Measurements from ENCODE around the gene MTG1.
A peak's percentile ranks its signal among the peaks of the same experiment; 100 is the strongest.
"Not testable (repeated sequence)": the region's sequence is repeated elsewhere in the genome, so short reads cannot be mapped to it uniquely, and the experiment has no call there.

The MTG1 gene

DNA sequence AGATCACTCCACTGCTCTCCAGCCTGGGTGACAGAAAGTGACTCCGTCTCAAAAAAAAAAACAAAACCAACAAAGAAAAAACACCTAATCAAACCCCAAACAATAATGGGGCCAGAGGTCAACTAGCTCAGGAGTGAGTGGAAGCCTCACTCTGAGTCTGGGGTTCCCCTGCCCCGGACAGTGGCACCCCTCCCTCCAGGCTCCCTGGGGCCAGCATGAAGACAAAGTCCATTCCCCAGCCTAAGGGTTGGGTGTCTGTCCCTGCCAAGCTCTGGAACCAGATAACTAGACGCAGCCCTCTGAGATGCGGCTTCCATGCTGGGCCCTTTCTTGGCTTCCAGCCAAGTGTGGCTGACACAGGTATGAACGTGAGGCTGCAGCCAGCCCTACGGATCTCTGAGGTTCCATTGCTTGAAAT is 34.4 kb upstream of the MTG1 start:
- DNase-seq: peak; percentile 29

GRCh38 chr10:133359972-133360610 is 33.9 kb upstream of the MTG1 start:
- no peak for DNase-seq

GRCh38 chr10:133361227-133361626 is 32.7 kb upstream of the MTG1 start:
- DNase-seq: no peak

GRCh38 chr10:133361773-133362441 is 32.0 kb upstream of the MTG1 start:
- no peak for DNase-seq

DNA sequence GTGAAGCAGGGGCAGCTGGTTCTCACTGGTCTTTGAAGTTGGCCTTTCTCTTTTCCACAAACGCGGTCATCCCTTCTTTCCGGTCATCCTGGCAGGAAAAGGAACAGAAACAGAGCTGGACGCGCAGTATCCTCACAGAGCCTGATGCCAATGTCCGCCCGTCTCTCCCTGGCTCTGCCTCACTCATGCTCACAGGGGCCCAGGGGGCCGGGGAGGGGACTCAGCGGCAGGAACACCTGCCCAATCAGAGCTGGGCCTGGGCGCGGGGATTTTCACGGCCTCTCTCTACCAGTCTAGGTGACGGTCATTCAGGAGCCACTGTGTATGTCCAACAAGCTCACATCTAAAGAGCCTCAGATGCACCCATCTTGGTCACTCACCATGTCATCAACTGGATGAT is 31.1 kb upstream of the MTG1 start:
- no peak for DNase-seq

DNA sequence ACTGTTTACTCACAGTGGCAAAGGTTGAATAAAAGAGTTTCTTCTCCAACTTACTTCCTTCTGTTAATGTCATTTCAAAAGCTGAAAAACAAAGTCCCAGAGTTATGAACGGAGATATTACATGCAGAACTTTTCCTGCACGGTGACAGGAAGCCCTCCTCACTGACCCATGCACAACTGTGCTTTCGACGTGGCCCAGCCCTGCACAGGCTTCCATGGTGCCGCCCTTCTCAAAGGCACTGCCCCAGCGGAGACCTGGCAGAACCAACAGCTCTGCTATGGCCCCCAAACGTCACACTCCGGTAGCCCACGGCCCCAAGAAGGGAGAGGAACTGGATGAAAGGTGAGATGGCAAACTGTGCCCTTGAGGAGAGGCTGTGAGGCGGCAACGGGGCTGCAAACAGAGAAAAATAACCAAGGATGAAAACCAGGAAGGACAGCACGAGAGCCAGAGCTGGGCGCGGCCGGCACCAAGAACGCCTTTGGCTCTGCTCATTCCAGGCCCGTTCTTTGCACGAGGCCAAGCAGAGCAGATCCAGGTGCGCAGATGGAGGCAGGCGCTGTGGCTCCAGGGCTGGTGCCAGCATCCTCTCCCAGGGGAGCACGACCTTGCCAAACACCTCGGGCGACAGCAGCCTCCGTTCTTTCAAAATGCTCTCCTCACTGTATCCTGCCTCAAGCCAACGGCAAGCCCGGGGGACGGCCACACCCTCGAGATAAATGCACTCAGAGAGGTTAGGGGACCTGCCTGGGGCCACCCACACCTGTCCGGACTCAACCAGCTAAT is 29.1 kb upstream of the MTG1 start:
- DNase-seq: peak; percentile 71

DNA sequence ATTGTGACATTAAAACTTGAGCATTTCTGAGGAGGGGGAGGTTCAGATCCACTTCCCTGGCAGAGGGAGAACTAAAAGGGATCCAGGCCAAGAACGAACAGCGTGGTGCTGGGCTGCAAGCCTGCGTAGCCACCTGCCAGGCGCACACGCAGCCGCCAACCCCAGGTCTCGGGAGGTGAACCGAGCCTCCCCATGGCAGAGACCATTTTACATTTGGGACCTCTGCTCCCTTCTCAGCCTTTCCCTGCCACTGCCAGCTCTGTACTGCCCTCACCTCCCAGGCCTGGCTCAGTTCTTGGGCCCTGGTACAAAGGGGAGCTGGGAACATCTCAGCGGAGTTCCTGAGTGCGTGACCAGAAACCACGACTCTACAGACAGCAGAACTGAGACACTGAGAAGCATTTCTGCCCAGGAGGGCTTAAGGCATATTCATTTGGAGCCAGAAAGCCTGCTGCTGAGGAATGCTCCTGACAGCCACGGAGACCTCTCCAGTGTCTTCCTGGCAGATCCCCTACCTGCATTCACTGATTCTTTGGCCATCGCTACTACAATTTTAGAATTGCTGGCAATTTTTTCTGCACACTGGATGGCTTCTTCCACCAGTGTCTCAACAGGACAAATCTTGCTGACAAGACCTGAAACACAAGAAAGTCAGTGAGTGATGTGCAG is 28.4 kb upstream of the MTG1 start:
- DNase-seq: peak; percentile 71

DNA sequence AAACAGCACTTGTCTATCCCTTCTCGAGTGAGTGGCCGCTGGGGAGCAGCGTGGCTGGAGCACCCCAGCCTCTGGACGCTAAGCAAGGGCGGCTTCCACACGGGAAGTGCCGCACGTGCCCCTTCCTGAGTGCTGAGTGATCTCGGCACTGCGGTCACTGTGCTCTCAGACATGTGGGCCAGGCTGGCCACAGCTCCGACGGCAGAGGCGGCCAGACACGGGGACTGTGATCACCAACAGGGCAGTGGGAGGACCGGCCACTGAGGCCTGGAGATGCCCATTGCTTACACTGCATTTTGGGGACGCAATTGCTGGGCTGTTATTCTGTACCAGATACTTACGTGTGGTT is 27.9 kb upstream of the MTG1 start:
- no peak for DNase-seq

DNA sequence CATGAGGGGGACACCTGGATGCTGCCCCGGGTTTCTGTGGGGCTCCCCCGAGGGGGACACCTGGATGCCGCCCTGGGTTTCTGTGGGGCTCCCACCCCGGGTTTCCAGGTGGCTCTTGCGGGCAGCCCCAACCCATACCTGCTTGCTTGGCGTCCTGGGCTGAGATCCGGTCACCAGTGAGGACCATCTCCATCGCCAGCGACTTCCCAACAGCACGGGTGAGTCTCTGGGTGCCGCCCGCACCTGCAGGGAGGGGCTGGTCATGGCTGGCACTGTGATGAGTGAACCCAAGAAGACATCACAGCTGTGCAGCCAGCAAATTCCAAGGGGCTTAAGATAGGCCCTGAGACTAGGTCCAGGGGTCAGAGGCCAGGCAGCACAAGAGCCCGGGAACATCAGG is 27.2 kb upstream of the MTG1 start:
- DNase-seq: no peak

DNA sequence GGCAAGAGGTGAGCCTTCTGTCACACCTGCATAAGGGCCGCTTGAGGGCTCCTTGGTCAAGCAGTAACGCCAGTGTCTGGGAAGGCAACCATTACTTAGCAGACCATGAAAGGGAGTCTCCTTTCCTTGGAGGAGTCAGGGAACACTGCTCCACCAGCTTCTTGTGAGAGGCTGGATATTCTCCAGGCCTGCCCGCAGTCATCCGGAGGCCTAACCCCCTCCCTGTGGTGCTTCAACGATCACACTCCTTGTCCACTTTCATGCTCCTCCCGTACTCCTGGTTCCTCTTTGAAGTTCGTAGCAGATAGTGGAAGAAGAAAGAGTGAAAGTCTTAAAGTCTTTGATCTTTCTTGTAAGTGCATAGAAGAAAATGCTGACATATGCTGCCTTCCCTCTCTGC is 26.5 kb upstream of the MTG1 start:
- DNase-seq: not testable (repeated sequence)

GRCh38 chr10:133368153-133368552 is 25.8 kb upstream of the MTG1 start:
- no peak for DNase-seq

DNA sequence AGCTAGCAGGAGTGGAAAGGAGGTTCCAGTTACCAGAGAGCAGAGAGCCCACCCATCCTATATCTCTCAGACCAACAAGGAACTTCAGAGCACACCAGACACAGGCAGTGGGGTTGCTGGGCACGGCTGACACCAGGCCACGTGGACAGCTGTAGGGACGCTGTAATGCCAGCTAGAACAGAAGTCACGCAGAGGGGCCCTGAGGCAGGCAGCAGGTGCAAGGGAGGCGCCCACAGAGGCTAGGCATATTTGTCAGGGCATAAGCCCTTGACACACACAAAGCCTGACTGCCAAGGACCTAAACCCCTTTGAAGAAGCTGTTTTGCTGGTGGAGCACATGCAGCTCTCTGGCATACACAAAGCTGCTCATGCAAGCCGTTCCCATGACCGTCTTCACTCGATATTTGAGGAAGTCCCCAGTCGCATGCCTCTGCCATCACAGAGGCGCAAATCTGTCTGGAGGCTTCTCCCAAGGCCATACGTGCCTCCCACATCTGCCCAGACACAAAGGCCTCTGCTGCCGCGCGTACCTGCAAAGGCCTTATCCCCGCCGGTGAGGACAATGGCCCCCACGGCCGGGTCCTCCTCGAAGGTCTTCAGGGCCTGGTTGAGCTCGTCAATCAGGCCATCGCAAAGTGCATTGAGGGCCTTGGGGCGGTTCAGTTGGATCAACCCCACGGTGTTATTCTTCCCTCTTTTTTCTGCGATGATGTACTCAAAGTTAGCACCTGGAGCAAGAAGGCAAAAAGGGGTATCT is 23.7 kb upstream of the MTG1 start:
- DNase-seq: no peak

- no peak for DNase-seq
These were observed 21.4 kb upstream of the MTG1 start for GRCh38 chr10:133372507-133372906.

DNA sequence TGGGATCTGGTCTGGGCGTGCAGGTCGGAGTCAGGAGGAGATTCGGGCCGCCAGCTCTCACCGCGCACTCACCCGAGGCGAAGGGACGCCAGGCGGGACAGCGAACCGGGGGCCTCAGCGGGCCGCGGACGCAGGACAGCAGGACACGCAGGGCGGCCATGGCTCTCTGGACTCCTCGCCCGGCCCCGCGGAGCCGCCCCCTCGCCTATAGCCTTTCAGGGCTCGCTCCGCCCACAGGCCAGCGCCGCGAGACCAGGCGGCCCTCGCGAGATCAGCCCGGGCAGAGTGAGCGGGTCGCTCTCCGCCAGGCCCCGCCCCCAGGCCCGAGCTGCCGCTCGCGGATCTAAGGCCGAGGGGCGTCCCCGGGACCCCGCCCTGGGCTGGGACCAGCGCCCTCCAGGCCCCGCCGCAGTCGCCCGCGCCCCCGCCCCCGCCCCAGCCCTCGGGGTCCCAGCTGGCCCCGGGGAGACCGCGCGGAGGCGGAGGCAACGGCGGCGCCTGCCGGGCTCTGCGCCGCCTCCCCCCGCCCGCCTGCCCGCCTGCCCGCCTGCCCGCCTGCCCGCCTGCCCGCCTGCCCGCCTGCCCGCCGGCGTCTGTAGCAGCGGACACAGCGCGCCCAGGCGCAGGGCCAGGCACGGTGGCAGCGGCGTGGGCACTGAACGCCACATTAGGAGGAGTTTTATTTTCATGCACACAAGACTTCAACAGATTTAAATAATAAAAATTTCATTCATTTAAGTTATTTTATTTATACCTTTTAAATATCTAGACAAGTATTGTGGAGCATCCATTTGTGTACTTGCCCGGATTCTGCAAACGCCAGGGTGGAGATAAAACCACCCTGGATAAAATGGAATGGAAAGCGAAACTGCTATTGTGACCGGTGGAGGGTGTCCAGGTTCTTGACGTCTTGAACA is 20.5 kb upstream of the MTG1 start, which contains the start of gene ECHS1:
Gene ECHS1 (minus strand): TSS at position 181 of the 917 bp plus-strand sequence. CDS start 21 bp downstream, at position 160.
- DNase-seq: peak; percentile 88

DNA sequence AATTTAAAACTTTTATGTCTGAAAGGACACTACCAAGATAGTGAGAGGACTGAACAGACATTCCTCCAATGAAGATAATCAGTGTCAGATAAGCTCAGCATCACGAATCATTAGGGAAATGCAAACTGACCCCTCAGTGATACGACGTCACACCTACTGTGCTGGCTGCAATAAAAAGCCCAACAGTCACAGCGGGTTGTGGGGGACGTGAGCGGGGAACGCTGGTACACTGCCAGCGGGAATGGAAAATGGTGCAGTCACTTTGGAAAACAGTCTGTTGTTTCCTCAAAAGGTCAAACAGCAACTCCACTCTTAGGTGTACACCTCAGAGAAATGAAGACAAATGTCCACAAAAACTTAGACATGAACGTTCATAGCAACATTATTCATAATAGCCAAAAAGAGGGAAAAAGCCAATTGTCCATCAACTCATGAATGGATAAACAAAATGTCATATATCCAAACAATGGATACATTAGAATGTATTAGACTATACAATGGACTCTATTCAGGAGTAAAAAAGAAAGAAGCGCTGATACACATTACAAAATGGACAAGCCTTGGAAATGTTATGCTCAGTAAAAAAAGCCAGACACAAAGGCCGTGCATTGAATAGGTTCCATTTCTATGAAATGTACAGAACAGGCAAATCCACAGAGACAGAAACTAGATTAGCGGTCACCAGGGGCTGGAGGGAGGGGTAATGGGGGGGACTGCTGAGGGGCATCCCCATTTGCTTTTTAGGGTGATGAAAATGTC is 18.4 kb upstream of the MTG1 start:
- DNase-seq: no peak

- not testable (repeated sequence) for DNase-seq
These were observed 17.8 kb upstream of the MTG1 start for GRCh38 chr10:133376183-133376582.

DNA sequence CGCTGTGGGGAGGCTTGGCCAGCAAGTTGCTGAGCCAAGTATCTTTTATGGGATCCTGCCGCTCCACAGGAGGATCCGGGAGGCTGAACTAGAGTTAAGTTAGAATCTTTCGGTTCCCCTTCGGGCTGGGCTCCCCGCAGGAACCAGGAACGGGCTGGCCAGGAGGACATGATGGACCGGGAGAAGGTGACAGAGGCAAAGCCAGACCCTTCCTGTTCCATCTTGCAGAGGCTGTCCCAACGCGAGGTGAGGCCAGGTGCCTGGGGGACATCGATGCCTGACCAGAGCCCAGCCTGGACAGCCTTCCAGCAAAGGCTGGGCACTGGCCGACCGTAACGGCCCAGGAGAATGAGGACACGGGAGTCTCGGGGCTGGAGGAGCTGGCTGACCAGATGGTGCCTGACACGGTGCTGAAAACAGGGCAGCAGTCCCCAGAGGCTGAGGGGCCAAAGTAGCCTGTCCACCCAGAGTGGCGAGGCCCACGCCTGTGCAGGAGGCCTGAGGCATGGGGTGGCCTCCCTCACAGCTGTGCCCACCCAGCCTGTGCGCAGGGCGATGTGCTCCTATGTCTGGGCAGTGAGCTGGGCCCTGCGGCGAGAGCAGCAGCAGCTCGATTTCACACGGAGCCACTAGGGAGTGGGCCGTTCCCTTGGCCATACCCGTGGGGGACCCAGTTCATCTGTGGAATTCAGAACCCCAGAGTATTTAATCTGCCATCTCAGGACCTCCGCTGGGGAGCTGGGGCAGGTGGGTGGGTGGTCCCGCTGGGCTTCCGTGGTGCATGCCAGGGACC is 16.7 kb upstream of the MTG1 start:
- DNase-seq: no peak

GRCh38 chr10:133377818-133378250 is 16.1 kb upstream of the MTG1 start:
- no peak for DNase-seq

DNA sequence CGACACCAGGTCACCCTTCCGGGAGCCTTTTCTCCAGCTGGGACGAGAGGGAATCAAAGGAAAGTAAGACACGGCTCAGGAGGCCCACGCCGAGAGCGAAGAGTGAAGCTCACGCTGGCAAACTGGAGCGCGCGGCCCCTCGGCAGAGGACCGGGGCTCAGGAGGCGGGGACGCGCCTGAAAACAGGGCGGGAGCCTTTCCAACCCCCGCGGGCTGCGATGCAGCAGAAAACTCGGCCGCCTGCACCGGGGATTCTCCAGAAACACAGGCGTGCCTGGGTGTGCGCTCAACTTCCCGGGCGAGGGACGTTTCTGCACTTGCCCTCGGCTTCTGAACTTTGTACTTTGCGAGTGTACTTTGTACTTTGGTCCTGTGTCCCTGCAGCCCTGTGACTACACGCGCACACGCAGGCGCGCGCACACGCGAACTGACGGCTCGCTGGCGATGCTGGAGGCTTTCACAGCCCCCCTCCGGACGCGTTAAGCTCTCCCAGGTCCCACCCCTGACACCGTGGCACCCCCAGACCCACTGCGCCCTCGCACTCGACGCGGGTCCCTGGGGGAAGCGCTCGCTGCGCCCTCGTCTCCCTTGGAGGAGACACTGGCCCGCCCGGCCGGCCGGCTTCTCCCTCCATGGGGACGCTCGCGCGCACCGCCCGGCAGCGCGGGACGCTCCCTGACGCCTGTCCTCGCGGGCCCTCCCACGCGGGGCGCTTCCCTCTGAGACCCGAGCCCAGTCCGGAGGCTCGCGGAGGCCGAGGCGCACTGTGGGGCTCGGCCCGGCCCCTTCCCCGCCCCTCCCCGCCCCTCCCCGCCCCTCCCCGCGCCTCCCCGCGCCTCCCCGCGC is 15.5 kb upstream of the MTG1 start:
- peak; percentile 14 for DNase-seq
